GM12875 (cell line): ENCODE measurements around the gene CARD10.
"Not testable (repeated sequence)": the region's sequence is repeated elsewhere in the genome, so short reads cannot be mapped to it uniquely, and the experiment has no call there.

Source experiments
- H3K4me3 ChIP-seq: one replicate; pipeline ENCODE4 v1.5.1; 2011; ENCODE audit warnings: low read depth, low read length, control low read depth
- TF ChIP-seq, protein P1 (sequence below): IDR thresholded peaks from 2 replicates; pipeline ENCODE4 v1.5.1; 2011; ENCODE audit warnings: low read depth, mild to moderate bottlenecking, control low read depth, inconsistent platforms, low read length, moderate library complexity, borderline replicate concordance; ENCODE audit not compliant: insufficient read depth

Gene CARD10

DNA sequence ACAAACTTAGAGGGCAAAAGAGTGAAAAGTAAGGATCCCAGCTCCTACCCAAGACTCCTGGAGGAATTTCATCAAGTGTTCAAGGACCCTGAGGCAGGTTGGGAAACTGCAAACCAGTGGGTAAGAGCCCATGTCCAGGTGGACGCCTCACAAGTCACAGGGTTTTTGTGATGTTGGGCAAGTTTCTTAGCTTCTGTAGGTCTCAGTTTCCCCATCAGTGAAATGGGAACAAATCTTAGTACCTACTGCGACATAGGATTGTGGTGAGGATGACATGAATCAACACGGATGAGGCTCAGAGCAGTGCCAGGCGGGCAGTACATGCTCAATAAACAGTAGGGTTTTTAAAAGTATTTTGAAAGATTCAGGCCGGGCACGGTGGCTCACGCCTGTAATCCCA lies 23.7 kb upstream of the CARD10 start:
- TF ChIP-seq, protein P1, sequence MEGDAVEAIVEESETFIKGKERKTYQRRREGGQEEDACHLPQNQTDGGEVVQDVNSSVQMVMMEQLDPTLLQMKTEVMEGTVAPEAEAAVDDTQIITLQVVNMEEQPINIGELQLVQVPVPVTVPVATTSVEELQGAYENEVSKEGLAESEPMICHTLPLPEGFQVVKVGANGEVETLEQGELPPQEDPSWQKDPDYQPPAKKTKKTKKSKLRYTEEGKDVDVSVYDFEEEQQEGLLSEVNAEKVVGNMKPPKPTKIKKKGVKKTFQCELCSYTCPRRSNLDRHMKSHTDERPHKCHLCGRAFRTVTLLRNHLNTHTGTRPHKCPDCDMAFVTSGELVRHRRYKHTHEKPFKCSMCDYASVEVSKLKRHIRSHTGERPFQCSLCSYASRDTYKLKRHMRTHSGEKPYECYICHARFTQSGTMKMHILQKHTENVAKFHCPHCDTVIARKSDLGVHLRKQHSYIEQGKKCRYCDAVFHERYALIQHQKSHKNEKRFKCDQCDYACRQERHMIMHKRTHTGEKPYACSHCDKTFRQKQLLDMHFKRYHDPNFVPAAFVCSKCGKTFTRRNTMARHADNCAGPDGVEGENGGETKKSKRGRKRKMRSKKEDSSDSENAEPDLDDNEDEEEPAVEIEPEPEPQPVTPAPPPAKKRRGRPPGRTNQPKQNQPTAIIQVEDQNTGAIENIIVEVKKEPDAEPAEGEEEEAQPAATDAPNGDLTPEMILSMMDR: no peak
- no peak overlapping the region for H3K4me3 ChIP-seq

DNA sequence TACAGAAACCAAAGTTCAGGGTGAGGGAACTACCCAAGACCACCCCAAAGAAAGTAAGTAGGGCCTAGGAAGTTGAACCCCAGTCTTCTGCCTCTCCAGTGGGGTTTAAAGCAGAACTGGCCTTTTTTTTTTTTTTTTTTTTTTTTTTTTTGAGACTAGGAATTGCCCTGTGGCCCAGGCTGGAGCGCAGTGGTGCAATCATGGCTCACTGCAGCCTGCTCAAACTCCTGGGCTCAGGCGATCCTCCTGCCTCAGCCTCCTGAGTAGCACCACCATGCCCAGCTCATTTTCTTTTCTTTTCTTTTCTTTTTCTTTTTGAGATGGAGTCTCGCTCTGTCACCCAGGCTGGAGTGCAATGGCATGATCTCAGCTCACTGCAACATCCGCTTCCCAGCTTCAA lies 23.2 kb upstream of the CARD10 start:
- not testable (repeated sequence) for H3K4me3 ChIP-seq

DNA sequence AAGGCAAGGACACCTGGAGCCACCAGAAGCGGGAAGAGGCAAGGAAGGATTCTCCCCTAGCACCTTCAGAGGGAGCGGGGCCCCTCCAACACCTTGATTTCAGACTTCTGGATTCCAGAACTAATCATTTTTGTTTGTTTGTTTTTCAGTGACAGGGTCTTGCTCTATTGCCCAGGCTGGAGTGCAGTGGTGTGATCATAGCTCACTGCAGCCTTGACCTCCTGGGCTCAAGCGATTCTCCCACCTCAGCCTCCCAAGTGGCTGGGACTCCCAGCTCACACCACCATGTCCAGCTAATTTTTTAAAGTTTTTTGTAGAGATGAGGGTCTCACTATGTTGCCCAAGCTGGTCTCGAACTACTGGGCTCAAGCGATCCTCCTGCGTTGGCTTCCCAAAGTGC lies 20.6 kb upstream of the CARD10 start:
- H3K4me3 ChIP-seq: not testable (repeated sequence)

GRCh38 chr22:37538590-37539357 lies 19.6 kb upstream of the CARD10 start:
- no peak overlapping the region for H3K4me3 ChIP-seq
- TF ChIP-seq, protein P1: peak; percentile 94

GRCh38 chr22:37535159-37535558 lies 15.9 kb upstream of the CARD10 start:
- TF ChIP-seq, protein P1: no peak
- no peak overlapping the region for H3K4me3 ChIP-seq

DNA sequence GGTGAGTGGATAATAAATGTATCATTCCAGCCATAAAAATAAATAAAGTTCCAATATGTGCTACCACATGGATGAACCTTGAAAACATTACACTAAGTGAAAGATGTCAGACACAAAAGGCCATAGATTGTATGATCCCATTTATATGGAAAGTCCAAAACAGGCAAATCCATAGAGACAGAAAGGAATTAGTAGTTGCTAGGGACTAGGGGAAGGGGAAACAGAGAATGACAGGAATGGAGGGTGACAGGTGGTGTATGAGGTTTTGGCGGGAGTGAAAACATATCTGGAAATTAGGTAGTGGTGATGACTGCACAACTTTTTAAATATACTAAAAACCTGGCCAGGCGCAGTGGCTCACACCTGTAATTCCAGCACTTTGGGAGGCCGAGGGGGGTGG lies 15.2 kb upstream of the CARD10 start:
- no peak overlapping the region for H3K4me3 ChIP-seq
- TF ChIP-seq, protein P1: no peak

- TF ChIP-seq, protein P1: no peak
Measured at GRCh38 chr22:37533995-37534394, 14.8 kb upstream of the CARD10 start.

GRCh38 chr22:37529652-37530345 lies 10.6 kb upstream of the CARD10 start:
- no peak overlapping the region for H3K4me3 ChIP-seq
- TF ChIP-seq, protein P1: no peak

More at GRCh38 chr22:37533995-37534394, 14.8 kb upstream of the CARD10 start:
- no peak overlapping the region for H3K4me3 ChIP-seq

- not testable (repeated sequence) for H3K4me3 ChIP-seq
Measured at GRCh38 chr22:37527952-37528351, 8.7 kb upstream of the CARD10 start.

GRCh38 chr22:37527081-37527752 lies 8.0 kb upstream of the CARD10 start:
- not testable (repeated sequence) for H3K4me3 ChIP-seq
